ENCODE measurements around the gene RBM20. TPM values are rescaled to one million over a fixed set of nuclear protein-coding genes. Genes with fewer than 3 reads are reported as not detected.

Gene RBM20
- polyA plus RNA-seq, 4 donors = under 0.01 to 0.52 (median 0.36) TPM; not detected in 1

GRCh38 chr10:110818311-110819256 lies 174.4 kb downstream of the RBM20 start:
- no peaks in the 10 kb centered on the region for H3K9me3 ChIP-seq (ENCODE audit: control insufficient read depth in 2 of 2, insufficient read depth in 1 of 2, low read depth in 1 of 2, low read length in 1 of 2)
- FAIRE-seq = no peak

GRCh38 chr10:110820321-110820814 lies 176.2 kb downstream of the RBM20 start:
- Histone ChIP-seq H3K27me3 (ENCODE audit: control insufficient read depth in 3 of 3, insufficient read depth in 3 of 3, low read length in 3 of 3) (no peaks in the 10 kb centered on the region), H3K36me3 (ENCODE audit: control insufficient read depth in 3 of 3, insufficient read depth in 2 of 3, low read depth in 1 of 3, low read length in 3 of 3) (no peaks in the 10 kb centered on the region), H3K4me1 (ENCODE audit: control insufficient read depth in 3 of 3, insufficient read depth in 2 of 3, low read depth in 1 of 3, low read length in 2 of 3) (peaks cover 5 to 32% (median 12%) of the 10 kb centered on the region in 3 donors), H3K9me3 (ENCODE audit: control insufficient read depth in 2 of 2, insufficient read depth in 1 of 2, low read depth in 1 of 2, low read length in 1 of 2) (no peaks in the 10 kb centered on the region), H3K4me3 (ENCODE audit: low read depth in 1 of 3, low read length in 3 of 3) (no peak overlapping the region), H3K27ac (ENCODE audit: low read depth in 1 of 3, low read length in 2 of 3) (peak overlapping the region in 2 of 3 donors; percentile 9 to 66)
- WGBS, 3 donors = 57 to 65% (median 57%) methylated on average over 8 of the region's 8 CpGs
- FAIRE-seq (no peak), DNase-seq (no peak)

More at GRCh38 chr10:110818311-110819256, 174.4 kb downstream of the RBM20 start:
- Histone ChIP-seq H3K4me1 (ENCODE audit: control insufficient read depth in 3 of 3, insufficient read depth in 2 of 3, low read depth in 1 of 3, low read length in 2 of 3) (peaks cover 5 to 29% (median 6%) of the 10 kb centered on the region in 3 donors), H3K4me3 (ENCODE audit: low read depth in 1 of 3, low read length in 3 of 3) (no peak overlapping the region), H3K27ac (ENCODE audit: low read depth in 1 of 3, low read length in 2 of 3) (peak overlapping the region in 2 of 3 donors; percentile 6 to 21), H3K27me3 (ENCODE audit: control insufficient read depth in 3 of 3, insufficient read depth in 3 of 3, low read length in 3 of 3) (no peaks in the 10 kb centered on the region), H3K36me3 (ENCODE audit: control insufficient read depth in 3 of 3, insufficient read depth in 2 of 3, low read depth in 1 of 3, low read length in 3 of 3) (no peaks in the 10 kb centered on the region)
- peak in 1 of 2 donors; percentile 80 for DNase-seq
- WGBS, 3 donors = 74 to 78% (median 77%) methylated on average over 8 of the region's 8 CpGs

- Histone ChIP-seq H3K9me3 (ENCODE audit: control insufficient read depth in 2 of 2, insufficient read depth in 1 of 2, low read depth in 1 of 2, low read length in 1 of 2) (no peaks in the 10 kb centered on the region), H3K36me3 (ENCODE audit: control insufficient read depth in 3 of 3, insufficient read depth in 2 of 3, low read depth in 1 of 3, low read length in 3 of 3) (no peaks in the 10 kb centered on the region), H3K27me3 (ENCODE audit: control insufficient read depth in 3 of 3, insufficient read depth in 3 of 3, low read length in 3 of 3) (no peaks in the 10 kb centered on the region), H3K4me1 (ENCODE audit: control insufficient read depth in 3 of 3, insufficient read depth in 2 of 3, low read depth in 1 of 3, low read length in 2 of 3) (peaks cover 5 to 32% (median 12%) of the 10 kb centered on the region in 3 donors), H3K4me3 (ENCODE audit: low read depth in 1 of 3, low read length in 3 of 3) (no peak overlapping the region), H3K27ac (ENCODE audit: low read depth in 1 of 3, low read length in 2 of 3) (peak overlapping the region in 1 of 3 donors; percentile 34)
- 73 to 89% (median 83%) methylated on average over 7 of the region's 7 CpGs for WGBS, 3 donors
- no peak for FAIRE-seq
- DNase-seq = no peak
These were observed 177.4 kb downstream of the RBM20 start for GRCh38 chr10:110821508-110821907.

GRCh38 chr10:110822035-110822711 lies 178.0 kb downstream of the RBM20 start:
- 54 to 62% (median 59%) methylated on average over 4 of the region's 4 CpGs for WGBS, 3 donors
- Histone ChIP-seq H3K27ac (ENCODE audit: low read depth in 1 of 3, low read length in 2 of 3) (peak overlapping the region in 2 of 3 donors; percentile 34 to 46), H3K9me3 (ENCODE audit: control insufficient read depth in 2 of 2, insufficient read depth in 1 of 2, low read depth in 1 of 2, low read length in 1 of 2) (no peaks in the 10 kb centered on the region), H3K36me3 (ENCODE audit: control insufficient read depth in 3 of 3, insufficient read depth in 2 of 3, low read depth in 1 of 3, low read length in 3 of 3) (no peaks in the 10 kb centered on the region), H3K4me3 (ENCODE audit: low read depth in 1 of 3, low read length in 3 of 3) (no peak overlapping the region), H3K27me3 (ENCODE audit: control insufficient read depth in 3 of 3, insufficient read depth in 3 of 3, low read length in 3 of 3) (no peaks in the 10 kb centered on the region), H3K4me1 (ENCODE audit: control insufficient read depth in 3 of 3, insufficient read depth in 2 of 3, low read depth in 1 of 3, low read length in 2 of 3) (peaks cover 5 to 32% (median 12%) of the 10 kb centered on the region in 3 donors)
- DNase-seq (no peak), FAIRE-seq (no peak)

- 76 to 83% (median 81%) methylated on average over 8 of the region's 8 CpGs for WGBS, 3 donors
- peaks cover 5 to 32% (median 12%) of the 10 kb centered on the region in 3 donors for H3K4me1 ChIP-seq (ENCODE audit: control insufficient read depth in 3 of 3, insufficient read depth in 2 of 3, low read depth in 1 of 3, low read length in 2 of 3)
These were observed 178.7 kb downstream of the RBM20 start for GRCh38 chr10:110822712-110823311.

GRCh38 chr10:110824152-110824441 lies 180.0 kb downstream of the RBM20 start:
- Histone ChIP-seq H3K4me3 (ENCODE audit: low read depth in 1 of 3, low read length in 3 of 3) (no peak overlapping the region), H3K9me3 (ENCODE audit: control insufficient read depth in 2 of 2, insufficient read depth in 1 of 2, low read depth in 1 of 2, low read length in 1 of 2) (no peaks in the 10 kb centered on the region), H3K27me3 (ENCODE audit: control insufficient read depth in 3 of 3, insufficient read depth in 3 of 3, low read length in 3 of 3) (no peaks in the 10 kb centered on the region), H3K4me1 (ENCODE audit: control insufficient read depth in 3 of 3, insufficient read depth in 2 of 3, low read depth in 1 of 3, low read length in 2 of 3) (peaks cover 2 to 26% (median 10%) of the 10 kb centered on the region in 3 donors), H3K36me3 (ENCODE audit: control insufficient read depth in 3 of 3, insufficient read depth in 2 of 3, low read depth in 1 of 3, low read length in 3 of 3) (no peaks in the 10 kb centered on the region), H3K27ac (ENCODE audit: low read depth in 1 of 3, low read length in 2 of 3) (peak overlapping the region in 1 of 3 donors; percentile 59)
- 31 to 50% (median 37%) methylated on average over 1 of the region's 1 CpG for WGBS, 3 donors
- no peak for FAIRE-seq
- no peak for DNase-seq

More at GRCh38 chr10:110822712-110823311, 178.7 kb downstream of the RBM20 start:
- Histone ChIP-seq H3K9me3 (ENCODE audit: control insufficient read depth in 2 of 2, insufficient read depth in 1 of 2, low read depth in 1 of 2, low read length in 1 of 2) (no peaks in the 10 kb centered on the region), H3K36me3 (ENCODE audit: control insufficient read depth in 3 of 3, insufficient read depth in 2 of 3, low read depth in 1 of 3, low read length in 3 of 3) (no peaks in the 10 kb centered on the region), H3K4me3 (ENCODE audit: low read depth in 1 of 3, low read length in 3 of 3) (no peak overlapping the region), H3K27me3 (ENCODE audit: control insufficient read depth in 3 of 3, insufficient read depth in 3 of 3, low read length in 3 of 3) (no peaks in the 10 kb centered on the region), H3K27ac (ENCODE audit: low read depth in 1 of 3, low read length in 2 of 3) (peak overlapping the region in 2 of 3 donors; percentile 34 to 46)
- no peak for DNase-seq
- no peak for FAIRE-seq

GRCh38 chr10:110824660-110825059 lies 180.5 kb downstream of the RBM20 start:
- 43 to 64% (median 44%) methylated on average over 5 of the region's 5 CpGs for WGBS, 3 donors

GRCh38 chr10:110825508-110825907 lies 181.4 kb downstream of the RBM20 start:
- WGBS, 3 donors = 83 to 86% (median 85%) methylated on average over 1 of the region's 1 CpG
- Histone ChIP-seq H3K4me1 (ENCODE audit: control insufficient read depth in 3 of 3, insufficient read depth in 2 of 3, low read depth in 1 of 3, low read length in 2 of 3) (peaks cover 2 to 26% (median 10%) of the 10 kb centered on the region in 3 donors), H3K27me3 (ENCODE audit: control insufficient read depth in 3 of 3, insufficient read depth in 3 of 3, low read length in 3 of 3) (no peaks in the 10 kb centered on the region), H3K36me3 (ENCODE audit: control insufficient read depth in 3 of 3, insufficient read depth in 2 of 3, low read depth in 1 of 3, low read length in 3 of 3) (peaks cover 0 to 2% (median 0%) of the 10 kb centered on the region in 3 donors), H3K27ac (ENCODE audit: low read depth in 1 of 3, low read length in 2 of 3) (no peak overlapping the region), H3K9me3 (ENCODE audit: control insufficient read depth in 2 of 2, insufficient read depth in 1 of 2, low read depth in 1 of 2, low read length in 1 of 2) (no peaks in the 10 kb centered on the region), H3K4me3 (ENCODE audit: low read depth in 1 of 3, low read length in 3 of 3) (no peak overlapping the region)
- FAIRE-seq (no peak), DNase-seq (no peak)

More at GRCh38 chr10:110824660-110825059, 180.5 kb downstream of the RBM20 start:
- FAIRE-seq = no peak
- Histone ChIP-seq H3K27me3 (ENCODE audit: control insufficient read depth in 3 of 3, insufficient read depth in 3 of 3, low read length in 3 of 3) (no peaks in the 10 kb centered on the region), H3K27ac (ENCODE audit: low read depth in 1 of 3, low read length in 2 of 3) (peak overlapping the region in 1 of 3 donors; percentile 59), H3K9me3 (ENCODE audit: control insufficient read depth in 2 of 2, insufficient read depth in 1 of 2, low read depth in 1 of 2, low read length in 1 of 2) (no peaks in the 10 kb centered on the region), H3K4me1 (ENCODE audit: control insufficient read depth in 3 of 3, insufficient read depth in 2 of 3, low read depth in 1 of 3, low read length in 2 of 3) (peaks cover 2 to 26% (median 10%) of the 10 kb centered on the region in 3 donors), H3K36me3 (ENCODE audit: control insufficient read depth in 3 of 3, insufficient read depth in 2 of 3, low read depth in 1 of 3, low read length in 3 of 3) (peaks cover 0 to 2% (median 0%) of the 10 kb centered on the region in 3 donors), H3K4me3 (ENCODE audit: low read depth in 1 of 3, low read length in 3 of 3) (no peak overlapping the region)
- DNase-seq = peak in 1 of 2 donors; percentile 62
